Activated naive CD4-positive, alpha-beta T cell treated with anti-CD3 and anti-CD28 coated beads for 36 hours (primary cell): Measurements from ENCODE around the gene TPD52L2. TPM values are rescaled to one million over a fixed set of nuclear protein-coding genes. Genes with fewer than 3 reads are reported as not detected.

Experiments
- CTCF ChIA-PET: fragments of 350-600 bp; sonication (Branson Sonifier 250); formaldehyde crosslinking; loops from one replicate; lab custom pipeline; 2021; ENCODE audit warnings: antibody characterized with exemption; lab: Charles Lee
- DNase-seq: peaks from one replicate; pipeline ENCODE4 v3.0.0-alpha.2; 2020
- H3K27ac Mint-ChIP-seq: one replicate; pipeline ENCODE4 v1.8.0; 2021; ENCODE audit warnings: mild to moderate bottlenecking, mixed read lengths
- H3K27me3 Mint-ChIP-seq: one replicate; pipeline ENCODE4 v1.8.0; 2021; ENCODE audit warnings: low read depth, mixed read lengths
- H3K36me3 Mint-ChIP-seq: one replicate; pipeline ENCODE4 v1.8.0; 2021; ENCODE audit warnings: low read depth, mixed read lengths
- H3K4me1 Mint-ChIP-seq: one replicate; pipeline ENCODE4 v1.8.0; 2021; ENCODE audit warnings: low read depth, mixed read lengths
- H3K4me3 Mint-ChIP-seq: one replicate; pipeline ENCODE4 v1.8.0; 2021; ENCODE audit warnings: mild to moderate bottlenecking, moderate library complexity, mixed read lengths
- H3K9me3 Mint-ChIP-seq: one replicate; pipeline ENCODE4 v1.8.0; 2021; ENCODE audit warnings: mixed read lengths
- intact Hi-C: fragments of 100-400 bp; cut with micrococcal nuclease; formaldehyde crosslinking; loops from one replicate; pipeline ENCODE4 v1.15.1; 2023
- microRNA-seq: library from miRNA; unstranded; fragments of <30 nt; microRNA quantifications from one replicate; pipeline ENCODE4 v1.2.0, GENCODE V29; 2022; ENCODE audit warnings: borderline microRNAs expressed, borderline replicate concordance
- total RNA-seq, 2 experiments: library from RNA; stranded (reverse); gene quantifications; one replicate each; pipeline ENCODE4 v1.2.3, GENCODE V29; 2021

Gene TPD52L2
- total RNA-seq, 2 experiments from 2014 or later, result 38.2 to 38.9 TPM

DNA sequence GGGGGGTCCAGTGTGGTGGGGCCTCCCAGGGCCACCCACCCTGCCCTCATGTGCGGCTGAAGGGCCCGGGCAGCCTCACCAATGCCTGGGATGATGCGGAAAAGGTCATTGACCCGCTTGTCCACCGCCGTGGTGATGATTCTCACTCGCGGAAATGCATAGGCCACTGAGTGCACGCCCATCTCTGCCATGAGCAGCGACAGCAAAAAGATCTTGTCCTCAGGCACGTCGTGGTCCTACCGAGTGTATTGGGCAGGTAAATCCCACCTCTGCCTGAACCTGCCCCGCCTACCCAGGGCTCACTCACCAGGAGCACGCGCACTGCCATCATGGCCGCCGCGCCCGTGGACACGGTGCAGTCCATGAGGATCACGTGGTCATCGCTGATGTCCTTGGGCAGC, 75.0 kb downstream of the TPD52L2 start:
- no peaks in the 10 kb centered on the region for H3K27me3 Mint-ChIP-seq
- H3K9me3 Mint-ChIP-seq, result no peaks in the 10 kb centered on the region
- no peak overlapping the region for H3K27ac Mint-ChIP-seq
- CTCF ChIA-PET, result no interaction called here
- H3K4me1 Mint-ChIP-seq, result peaks cover 10% of the 10 kb centered on the region
- H3K36me3 Mint-ChIP-seq, result peaks cover 12% of the 10 kb centered on the region
- no peak for DNase-seq
- no peak overlapping the region for H3K4me3 Mint-ChIP-seq
- intact Hi-C loops, result no loop called here

DNA sequence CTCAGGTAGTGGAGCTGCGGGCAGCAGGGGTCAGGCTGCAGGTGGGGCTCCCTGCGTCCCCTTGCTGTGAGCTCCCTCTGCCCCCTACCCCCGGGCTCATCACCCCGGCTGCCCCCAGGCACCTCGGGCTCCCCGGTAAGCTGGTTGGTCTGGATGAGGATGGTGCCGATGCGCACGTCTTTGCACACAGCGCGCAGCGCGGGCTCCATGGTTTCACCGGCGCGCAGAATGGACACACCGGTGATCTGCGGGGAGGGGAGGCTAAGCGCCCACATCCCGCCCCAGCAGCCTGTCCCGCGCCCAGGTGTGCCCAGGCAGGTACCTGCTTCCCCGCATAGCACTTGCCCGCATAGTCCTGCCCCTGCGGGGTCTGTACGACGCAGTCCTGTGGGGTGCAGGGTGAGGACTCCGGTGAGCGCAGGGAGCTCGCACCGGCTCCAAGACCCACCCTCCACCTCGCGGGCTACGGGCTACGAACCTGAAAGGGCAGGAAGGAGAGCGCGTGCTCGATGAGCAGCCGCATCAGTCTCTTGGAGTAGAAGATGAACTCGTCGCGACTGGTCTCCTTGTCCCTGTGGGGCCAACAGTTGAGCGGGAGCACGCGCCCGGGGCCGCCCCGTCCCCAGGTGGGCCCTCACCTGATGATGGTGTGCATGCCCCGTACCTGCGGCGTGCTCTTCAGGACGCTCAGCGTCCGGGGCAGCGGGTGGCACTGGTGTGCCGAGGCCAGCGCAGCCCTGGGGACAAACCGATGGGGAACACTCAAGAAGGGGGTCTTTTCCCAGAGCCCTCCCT, 75.6 kb downstream of the TPD52L2 start:
- DNase-seq, result no peak

More for the DNA sequence above, 75.6 kb downstream of the TPD52L2 start:
- Mint-ChIP-seq H3K4me3 (no peak overlapping the region), H3K4me1 (peaks cover 10% of the 10 kb centered on the region), H3K27ac (no peak overlapping the region), H3K27me3 (no peaks in the 10 kb centered on the region), H3K36me3 (peaks cover 13% of the 10 kb centered on the region), H3K9me3 (no peaks in the 10 kb centered on the region)
- intact Hi-C loops, result no loop called here
- CTCF ChIA-PET, result no interaction called here

Small RNA genes within 50 kb of the gene (microRNA-seq; reads per million reads assigned to microRNA genes)
- 2.7 reads per million for gene MIR1914
- not detected for gene MIR941-1
- not detected for gene MIR941-2
- gene MIR941-3, result not detected
- not detected for gene MIR941-4
- not detected for gene MIR941-5

Other genes starting within 250 kb of the TPD52L2 start
- 10 to 100 TPM; 16.7 to 18.0 TPM for gene GMEB2, start 238.2 kb upstream of the TPD52L2 start, total RNA-seq
- gene STMN3, start 211.8 kb upstream of the TPD52L2 start, total RNA-seq, result 1 to 10 TPM; 6.7 to 7.3 TPM
- 10 to 100 TPM; 33.6 to 34.8 TPM for gene RTEL1, start 207.0 kb upstream of the TPD52L2 start, total RNA-seq
- not detected for gene TNFRSF6B, start 168.6 kb upstream of the TPD52L2 start, total RNA-seq
- gene ARFRP1, start 157.3 kb upstream of the TPD52L2 start, total RNA-seq, result 10 to 100 TPM; 45.6 to 49.2 TPM
- gene ZGPAT, start 157.2 kb upstream of the TPD52L2 start, total RNA-seq, result 10 to 100 TPM; 15.3 to 18.0 TPM
- 1 to 10 TPM; 3.1 to 4.1 TPM for gene LIME1, start 128.6 kb upstream of the TPD52L2 start, total RNA-seq
- 10 to 100 TPM; 22.4 to 24.8 TPM for gene SLC2A4RG, start 125.5 kb upstream of the TPD52L2 start, total RNA-seq
- under 1 TPM; 0.17 to 0.20 TPM for gene ZBTB46, start 34.0 kb upstream of the TPD52L2 start, total RNA-seq
- not detected for gene ABHD16B, start 3.8 kb upstream of the TPD52L2 start, total RNA-seq
- 10 to 100 TPM; 19.4 to 19.5 TPM for gene DNAJC5, start 29.9 kb downstream of the TPD52L2 start, total RNA-seq
- 10 to 100 TPM; 23.3 to 23.9 TPM for gene UCKL1, start 91.1 kb downstream of the TPD52L2 start, total RNA-seq
- 1 to 10 TPM; 7.9 to 8.3 TPM for gene ZNF512B, start 104.7 kb downstream of the TPD52L2 start, total RNA-seq
- 10 to 100 TPM; 20.5 to 21.8 TPM for gene SAMD10, start 114.4 kb downstream of the TPD52L2 start, total RNA-seq
- gene PRPF6, start 115.9 kb downstream of the TPD52L2 start, total RNA-seq, result 10 to 100 TPM; 39.4 to 40.2 TPM
- 1 to 10 TPM; 1.1 to 1.7 TPM for gene C20orf204, start 170.9 kb downstream of the TPD52L2 start, total RNA-seq
- not detected for gene SOX18, start 184.4 kb downstream of the TPD52L2 start, total RNA-seq
- 10 to 100 TPM; 16.7 to 18.2 TPM for gene TCEA2, start 197.9 kb downstream of the TPD52L2 start, total RNA-seq
- gene RGS19, start 214.2 kb downstream of the TPD52L2 start, total RNA-seq, result 10 to 100 TPM; 20.6 to 23.5 TPM
- under 1 TPM; 0.45 to 0.47 TPM for gene OPRL1, start 214.8 kb downstream of the TPD52L2 start, total RNA-seq
- gene LKAAEAR1, start 219.1 kb downstream of the TPD52L2 start, total RNA-seq, result under 1 TPM; 0.33 to 0.62 TPM
- gene NPBWR2, start 242.3 kb downstream of the TPD52L2 start, total RNA-seq, result not detected